Left lung (tissue), 10 donors: ENCODE results near the gene MRFAP1L1. TPM values are rescaled to one million over a fixed set of nuclear protein-coding genes. Genes with fewer than 3 reads are reported as not detected.

Experiments
- ATAC-seq: fragments of 200-7000 bp; cut with Tn5 transposase; one replicate; pipeline ENCODE4 v1.9.1; 2020; ENCODE audit warnings: moderate library complexity
- DNase-seq, 4 donors: peaks; one replicate each; pipeline ENCODE4 v3.0.0-alpha.2; 2013 to 2020
- H3K27ac ChIP-seq, 2 donors: fragments of 200-600 bp; sonication (generic) in 1 of 2; one replicate each; pipeline versions ENCODE4 v1.5.0 to v1.8.0; 2020 to 2021
- H3K27me3 ChIP-seq, 2 donors: fragments of 200-600 bp; sonication (generic) in 1 of 2; one replicate each; pipeline versions ENCODE4 v1.5.0 to v1.8.0; 2020 to 2021
- H3K36me3 ChIP-seq, 2 donors: fragments of 200-600 bp; sonication (generic) in 1 of 2; one replicate each; pipeline versions ENCODE4 v1.5.0 to v1.8.0; 2020 to 2021
- H3K4me1 ChIP-seq, 2 donors: fragments of 200-600 bp; one replicate each; pipeline ENCODE4 v1.8.0; 2021
- H3K4me3 ChIP-seq, 2 donors: fragments of 200-600 bp; sonication (generic) in 1 of 2; one replicate each; pipeline versions ENCODE4 v1.5.0 to v1.8.0; 2020 to 2021; ENCODE audit warnings: mild to moderate bottlenecking in 1 of 2
- H3K9me3 ChIP-seq, 2 donors: fragments of 200-600 bp; sonication (generic) in 1 of 2; one replicate each; pipeline versions ENCODE4 v1.5.0 to v1.8.0; 2020 to 2021
- intact Hi-C, 2 donors: fragments of 100-400 bp; cut with DNase I; formaldehyde crosslinking; loops; one replicate each; pipeline versions ENCODE4 v1.11.2 to v1.14.2; 2022
- polyA plus RNA-seq, 6 donors: library from polyadenylated mRNA; unstranded; fragments of 120-200 nt; gene quantifications; one replicate each; pipeline ENCODE4 v1.2.1, GENCODE V29; 2013; ENCODE audit not compliant: insufficient read length in 6 of 6
- total RNA-seq, 2 donors: library from RNA; stranded (reverse); fragmentation: NEBNext Ultra II Directional; extraction: Animal tissue kit (Norgen Biotek cat#: 25700); gene quantifications; one replicate each; pipeline ENCODE4 v1.2.1, GENCODE V29; 2021
- TF ChIP-seq, protein P1 (sequence below), 2 donors: fragments of 200-600 bp; sonication (generic) in 1 of 2; IDR thresholded peaks; one replicate each; pipeline versions ENCODE4 v1.5.0 to v1.8.0; 2021; ENCODE audit warnings: antibody characterized with exemption in 2 of 2
- donor health status: DM: no; HTN: yes; CAD: no.
- donor health status: DM: no; HTN: no; CAD: no.

Gene MRFAP1L1
- total and polyA plus RNA-seq, 8 donors: 43.3 to 125 (median 107) TPM

- H3K4me1 ChIP-seq: peaks cover 19 to 27% of the 10 kb centered on the region in 2 donors
- intact Hi-C loops: no loop called here
- TF ChIP-seq, protein P1, sequence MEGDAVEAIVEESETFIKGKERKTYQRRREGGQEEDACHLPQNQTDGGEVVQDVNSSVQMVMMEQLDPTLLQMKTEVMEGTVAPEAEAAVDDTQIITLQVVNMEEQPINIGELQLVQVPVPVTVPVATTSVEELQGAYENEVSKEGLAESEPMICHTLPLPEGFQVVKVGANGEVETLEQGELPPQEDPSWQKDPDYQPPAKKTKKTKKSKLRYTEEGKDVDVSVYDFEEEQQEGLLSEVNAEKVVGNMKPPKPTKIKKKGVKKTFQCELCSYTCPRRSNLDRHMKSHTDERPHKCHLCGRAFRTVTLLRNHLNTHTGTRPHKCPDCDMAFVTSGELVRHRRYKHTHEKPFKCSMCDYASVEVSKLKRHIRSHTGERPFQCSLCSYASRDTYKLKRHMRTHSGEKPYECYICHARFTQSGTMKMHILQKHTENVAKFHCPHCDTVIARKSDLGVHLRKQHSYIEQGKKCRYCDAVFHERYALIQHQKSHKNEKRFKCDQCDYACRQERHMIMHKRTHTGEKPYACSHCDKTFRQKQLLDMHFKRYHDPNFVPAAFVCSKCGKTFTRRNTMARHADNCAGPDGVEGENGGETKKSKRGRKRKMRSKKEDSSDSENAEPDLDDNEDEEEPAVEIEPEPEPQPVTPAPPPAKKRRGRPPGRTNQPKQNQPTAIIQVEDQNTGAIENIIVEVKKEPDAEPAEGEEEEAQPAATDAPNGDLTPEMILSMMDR (IDR thresholded peaks at IDR 0.05): no peak
Observed at GRCh38 chr4:6672131-6672530, 37.5 kb downstream of the MRFAP1L1 start.

DNA sequence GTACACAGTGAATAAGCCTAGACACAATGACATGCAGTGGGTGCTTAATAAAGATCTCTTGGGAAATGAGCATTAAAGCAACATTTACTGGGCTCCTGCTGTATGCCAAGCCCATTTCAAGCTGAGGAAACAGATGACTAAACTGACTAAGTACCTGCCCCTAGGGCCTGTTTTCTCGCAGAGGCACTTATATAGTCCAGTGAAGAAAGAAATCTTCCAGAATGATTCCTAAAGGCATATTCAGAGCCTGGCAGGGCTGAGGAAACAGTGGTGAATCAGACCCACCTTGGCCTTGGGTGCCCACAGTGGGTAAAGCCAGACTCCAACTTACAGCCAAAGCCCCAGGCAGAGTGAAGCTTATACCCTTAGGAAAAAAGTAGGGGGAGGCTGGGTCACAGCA lies 38.0 kb downstream of the MRFAP1L1 start:
- no peak for DNase-seq
- Histone ChIP-seq H3K9me3 (no peaks in the 10 kb centered on the region), H3K27me3 (no peaks in the 10 kb centered on the region), H3K27ac (no peak overlapping the region), H3K4me3 (no peak overlapping the region), H3K36me3 (no peaks in the 10 kb centered on the region), H3K4me1 (peaks cover 19 to 22% of the 10 kb centered on the region in 2 donors)
- TF ChIP-seq, protein P1 (IDR thresholded peaks at IDR 0.05): no peak
- intact Hi-C loops: no loop called here
- no peak for ATAC-seq

More at GRCh38 chr4:6672131-6672530, 37.5 kb downstream of the MRFAP1L1 start:
- H3K27me3 ChIP-seq: no peaks in the 10 kb centered on the region
- H3K27ac ChIP-seq: no peak overlapping the region
- DNase-seq: no peak
- H3K9me3 ChIP-seq: no peaks in the 10 kb centered on the region
- no peaks in the 10 kb centered on the region for H3K36me3 ChIP-seq
- no peak overlapping the region for H3K4me3 ChIP-seq
- ATAC-seq: no peak

- Histone ChIP-seq H3K4me1 (peaks cover 9 to 15% of the 10 kb centered on the region in 2 donors), H3K36me3 (no peaks in the 10 kb centered on the region), H3K27ac (no peak overlapping the region), H3K4me3 (no peak overlapping the region), H3K9me3 (no peaks in the 10 kb centered on the region), H3K27me3 (peaks cover 17 to 30% of the 10 kb centered on the region in 2 donors)
- intact Hi-C loops: no loop called here
- TF ChIP-seq, protein P1 (IDR thresholded peaks at IDR 0.05): no peak
- DNase-seq: peak in 1 of 4 donors; percentile 44
- no peak for ATAC-seq
Observed at GRCh38 chr4:6668391-6668790, 41.3 kb downstream of the MRFAP1L1 start.

- TF ChIP-seq, protein P1 (IDR thresholded peaks at IDR 0.05): no peak
- Histone ChIP-seq H3K27me3 (peaks cover 18 to 43% of the 10 kb centered on the region in 2 donors), H3K9me3 (no peaks in the 10 kb centered on the region), H3K27ac (no peak overlapping the region), H3K4me3 (no peak overlapping the region), H3K36me3 (no peaks in the 10 kb centered on the region), H3K4me1 (peaks cover 9 to 15% of the 10 kb centered on the region in 2 donors)
- no peak for ATAC-seq
- intact Hi-C loops: no loop called here
- no peak for DNase-seq
Observed at GRCh38 chr4:6665320-6665654, 44.4 kb downstream of the MRFAP1L1 start.

- intact Hi-C loops: no loop called here
- Histone ChIP-seq H3K9me3 (no peaks in the 10 kb centered on the region), H3K27me3 (peaks cover 21 to 58% of the 10 kb centered on the region in 2 donors)
Observed at GRCh38 chr4:6663596-6664393, 45.9 kb downstream of the MRFAP1L1 start.

More at GRCh38 chr4:6663596-6664393, 45.9 kb downstream of the MRFAP1L1 start:
- no peak overlapping the region for H3K27ac ChIP-seq
- ATAC-seq (peak; percentile 18), DNase-seq (peak in 1 of 4 donors; percentile 75)
- H3K4me3 ChIP-seq: peak overlapping the region in 1 of 2 donors; percentile 13
- TF ChIP-seq, protein P1 (IDR thresholded peaks at IDR 0.05): no peak
- no peaks in the 10 kb centered on the region for H3K36me3 ChIP-seq
- H3K4me1 ChIP-seq: peaks cover 9 to 20% of the 10 kb centered on the region in 2 donors
